Muscle layer of duodenum (tissue), 2 donors: ENCODE data around the gene SMIM32.

Source experiments
- H3K27ac ChIP-seq: one replicate; pipeline ENCODE4 v1.7.0; 2013; ENCODE audit warnings: mild to moderate bottlenecking, low read length
- H3K27me3 ChIP-seq: one replicate; pipeline ENCODE4 v1.7.0; 2013; ENCODE audit warnings: low read depth, mild to moderate bottlenecking, control low read depth, low read length
- H3K36me3 ChIP-seq, 2 donors: one replicate each; pipeline ENCODE4 v1.7.0; 2013; ENCODE audit warnings: low read length in 2 of 2, control low read depth in 1 of 2, mild to moderate bottlenecking in 1 of 2; ENCODE audit not compliant: insufficient read depth in 2 of 2, control insufficient read depth in 1 of 2
- H3K4me1 ChIP-seq, 2 donors: one replicate each; pipeline ENCODE4 v1.7.0; 2013; ENCODE audit warnings: low read length in 2 of 2, mild to moderate bottlenecking in 2 of 2, control low read depth in 1 of 2, moderate library complexity in 1 of 2; ENCODE audit not compliant: insufficient read depth in 2 of 2, control insufficient read depth in 1 of 2
- H3K4me3 ChIP-seq, 2 donors: one replicate each; pipeline ENCODE4 v1.7.0; 2013; ENCODE audit warnings: low read length in 2 of 2, low read depth in 1 of 2, mild to moderate bottlenecking in 1 of 2
- H3K9me3 ChIP-seq, 2 donors: one replicate each; pipeline ENCODE4 v1.7.0; 2013; ENCODE audit warnings: low read length in 2 of 2, control low read depth in 1 of 2, mild to moderate bottlenecking in 1 of 2; ENCODE audit not compliant: control insufficient read depth in 1 of 2
- donor health status: healthy.

SMIM32 gene

DNA sequence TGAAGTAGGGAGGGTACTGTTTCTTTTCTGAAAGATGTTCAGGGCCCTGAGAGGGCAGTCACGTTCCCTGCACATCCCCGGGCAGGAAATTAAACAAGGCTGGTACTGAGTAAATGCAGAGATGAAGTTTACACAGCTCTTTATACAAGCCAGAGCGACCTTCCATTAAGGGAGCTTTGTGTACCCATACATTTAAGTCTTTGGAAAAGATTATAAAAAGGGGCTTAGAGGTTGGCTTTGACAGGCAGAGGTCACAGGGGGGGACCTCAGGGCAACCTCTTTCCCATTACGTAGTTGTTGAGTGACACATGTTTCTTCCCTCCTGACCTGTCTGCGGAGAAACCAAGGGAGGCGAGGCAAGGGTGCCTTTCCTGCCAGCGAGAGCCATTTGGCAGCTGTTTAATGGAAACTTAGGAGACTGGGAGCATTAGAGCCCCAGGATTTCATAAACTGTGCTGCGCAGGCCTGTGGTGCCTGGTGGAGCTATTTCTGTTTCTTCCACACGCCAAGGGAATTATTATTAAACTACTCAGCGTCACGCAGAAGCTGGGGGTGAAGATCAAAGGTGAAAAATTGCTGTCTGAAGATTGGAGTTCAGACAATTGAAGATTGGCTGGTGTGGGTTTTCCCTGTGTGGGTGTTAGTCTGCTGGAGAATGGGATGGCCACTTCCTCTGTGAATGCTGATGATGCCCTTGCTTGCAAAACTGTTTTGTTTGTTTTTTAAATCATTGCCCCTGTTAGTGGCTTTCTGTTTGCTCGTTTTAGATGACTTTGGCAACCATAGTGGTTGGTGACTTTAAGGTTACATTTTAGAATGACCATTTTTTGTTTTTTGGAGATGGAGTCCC lies 3.2 kb upstream of the SMIM32 start:
- peak overlapping the region; percentile 22 for H3K27ac ChIP-seq
- H3K27me3 ChIP-seq: peaks cover 3% of the 10 kb centered on the region
- no peak overlapping the region for H3K4me3 ChIP-seq
- H3K4me1 ChIP-seq: peaks cover 0 to 22% of the 10 kb centered on the region in 2 donors
- H3K9me3 ChIP-seq: no peaks in the 10 kb centered on the region
- H3K36me3 ChIP-seq: no peaks in the 10 kb centered on the region

DNA sequence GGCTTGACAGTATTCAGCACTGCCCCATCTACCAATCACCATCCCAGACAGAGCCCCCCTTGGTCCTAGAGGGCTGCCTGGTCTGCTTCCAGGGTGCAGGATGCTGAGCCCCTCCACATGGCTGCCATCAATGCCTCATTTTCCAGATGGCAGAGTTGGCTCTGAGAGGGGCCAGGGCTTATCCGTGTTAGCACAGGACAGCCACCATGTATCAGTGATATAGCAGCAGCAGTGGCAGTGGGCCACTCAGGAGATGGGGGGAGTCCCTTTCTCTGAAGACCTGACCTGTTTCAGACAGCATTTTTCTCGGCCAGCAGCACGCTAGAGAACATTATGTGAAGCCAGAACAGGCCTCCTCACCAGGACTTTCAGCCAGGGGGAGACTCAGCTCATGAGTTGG lies 1.6 kb upstream of the SMIM32 start:
- peaks cover 3% of the 10 kb centered on the region for H3K27me3 ChIP-seq
- H3K9me3 ChIP-seq: no peaks in the 10 kb centered on the region
- H3K27ac ChIP-seq: no peak overlapping the region
- H3K4me1 ChIP-seq: peaks cover 0 to 32% of the 10 kb centered on the region in 2 donors
- H3K4me3 ChIP-seq: no peak overlapping the region
- H3K36me3 ChIP-seq: no peaks in the 10 kb centered on the region

DNA sequence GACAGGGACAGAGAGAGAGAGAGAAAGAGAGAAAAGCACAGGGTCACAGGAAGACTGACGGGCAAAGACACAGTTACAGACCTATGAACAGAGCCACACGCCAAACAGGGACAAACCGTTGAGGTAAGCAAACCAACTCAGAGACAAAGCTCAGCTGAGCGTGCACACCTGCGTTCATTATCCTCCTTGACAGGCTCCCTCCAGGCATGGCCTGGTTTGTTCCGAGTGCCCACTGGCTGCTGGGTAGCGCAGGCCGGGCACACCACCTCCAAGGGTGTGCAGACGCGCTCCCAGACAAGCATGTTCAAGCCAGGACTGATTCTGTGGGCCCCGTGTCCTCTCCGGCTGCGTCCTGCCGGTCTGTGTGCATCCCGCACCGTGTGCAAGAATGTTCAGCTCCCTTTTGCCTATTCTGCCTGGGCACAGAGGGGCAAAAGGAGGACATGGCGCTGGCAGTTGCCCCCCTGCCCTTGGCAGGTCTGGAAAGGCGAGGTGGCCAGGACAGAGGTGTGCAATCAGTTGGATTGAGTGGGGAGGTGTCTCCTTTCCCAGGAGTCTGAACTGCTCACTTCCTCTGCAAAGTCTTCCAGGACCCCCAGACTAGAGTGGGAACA lies 467 bp upstream of the SMIM32 start:
- Histone ChIP-seq H3K4me3 (peak overlapping the region; percentile 57 to 71), H3K27me3 (peaks cover 3% of the 10 kb centered on the region), H3K27ac (no peak overlapping the region), H3K4me1 (peaks cover 0 to 32% of the 10 kb centered on the region in 2 donors), H3K9me3 (no peaks in the 10 kb centered on the region), H3K36me3 (peaks cover 0 to 5% of the 10 kb centered on the region in 2 donors)

DNA sequence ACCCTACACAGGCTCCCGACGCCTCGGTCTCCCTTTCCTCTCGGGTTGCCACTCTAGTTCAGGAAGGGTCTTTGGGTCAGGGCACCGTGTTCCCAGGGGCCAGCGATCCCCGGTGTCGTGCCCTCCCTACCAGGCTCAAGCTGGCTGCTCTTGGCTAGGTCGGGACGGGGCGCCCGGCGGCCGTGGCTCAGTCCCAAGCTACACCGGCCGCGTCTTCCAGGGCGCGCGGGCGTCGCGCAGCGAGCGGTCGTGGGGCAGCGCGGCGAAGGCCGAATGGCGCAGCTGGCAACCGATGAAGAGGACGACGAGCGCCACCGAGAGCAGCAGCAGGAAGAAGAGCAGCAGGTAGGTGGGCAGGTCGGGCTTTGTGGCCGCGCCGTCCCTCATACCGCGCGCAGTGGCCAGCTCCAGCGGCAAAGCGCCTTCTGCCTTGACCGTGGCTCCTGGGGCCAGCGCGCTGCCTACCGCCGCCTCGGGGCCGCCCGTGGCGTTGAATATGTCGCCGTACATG lies 892 bp downstream of the SMIM32 start:
- no peaks in the 10 kb centered on the region for H3K9me3 ChIP-seq
- peaks cover 0 to 32% of the 10 kb centered on the region in 2 donors for H3K4me1 ChIP-seq
- no peak overlapping the region for H3K27ac ChIP-seq
- H3K36me3 ChIP-seq: peaks cover 0 to 16% of the 10 kb centered on the region in 2 donors
- peaks cover 3% of the 10 kb centered on the region for H3K27me3 ChIP-seq
- peak overlapping the region; percentile 54 to 71 for H3K4me3 ChIP-seq

DNA sequence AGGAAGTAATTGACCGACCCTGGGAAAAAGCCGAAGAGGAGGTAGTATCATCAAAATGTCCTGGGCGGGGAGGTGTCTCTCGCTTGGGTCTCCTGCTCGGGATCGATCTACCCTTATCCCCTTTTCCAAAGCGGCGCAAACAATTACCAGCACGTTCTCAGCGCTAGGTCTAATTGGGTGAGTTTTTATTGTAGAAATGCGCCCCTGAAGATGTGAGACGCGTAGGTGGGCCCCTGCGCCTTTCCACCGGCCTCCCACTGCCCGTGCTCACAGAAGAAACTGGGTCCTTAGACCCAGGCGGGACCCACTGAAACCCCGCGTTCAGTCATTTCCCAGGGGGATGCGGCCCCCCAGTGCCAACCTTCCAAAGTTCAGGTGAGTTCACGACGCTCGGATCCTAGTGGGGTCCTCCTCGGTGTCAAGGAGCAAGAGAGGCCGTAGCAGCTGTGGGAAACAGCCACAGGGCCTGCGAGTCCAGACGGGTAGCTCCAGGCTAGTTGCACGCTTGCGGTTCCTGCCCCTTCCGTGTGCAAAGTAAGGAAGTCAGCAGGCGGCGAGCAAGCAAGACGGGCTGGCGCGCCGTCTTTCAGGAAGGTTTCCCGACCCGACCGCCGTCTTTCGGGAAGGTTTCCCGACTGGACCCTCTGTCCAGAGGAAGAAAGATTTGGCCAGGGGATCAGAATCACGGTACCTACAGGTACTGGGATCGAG lies 1.5 kb downstream of the SMIM32 start:
- Histone ChIP-seq H3K9me3 (no peaks in the 10 kb centered on the region), H3K27ac (peak overlapping the region; percentile 43), H3K4me3 (peak overlapping the region; percentile 54 to 71)

DNA sequence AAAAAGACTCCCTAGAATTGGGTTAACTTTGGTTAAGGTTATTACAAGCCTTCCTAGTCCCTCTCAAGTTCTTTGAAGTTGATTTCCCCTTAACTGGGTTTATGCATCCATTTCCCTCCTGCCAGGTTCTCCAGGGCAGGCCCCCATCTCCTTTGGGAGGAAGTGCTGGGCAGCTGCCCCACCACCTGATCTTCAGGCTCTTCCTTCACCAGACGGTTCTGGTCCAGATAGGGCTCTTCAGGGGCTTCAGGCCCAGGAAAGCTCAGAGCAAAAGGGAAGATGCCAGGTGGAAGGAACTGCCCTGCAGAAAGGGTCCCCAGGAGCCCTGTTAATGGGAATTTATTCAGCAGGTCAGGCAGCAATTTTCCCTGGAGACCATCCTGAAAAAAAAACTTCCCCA lies 2.1 kb downstream of the SMIM32 start:
- Histone ChIP-seq H3K27ac (peak overlapping the region; percentile 43), H3K9me3 (no peaks in the 10 kb centered on the region), H3K27me3 (peaks cover 3% of the 10 kb centered on the region), H3K36me3 (peaks cover 0 to 16% of the 10 kb centered on the region in 2 donors), H3K4me1 (peaks cover 0 to 32% of the 10 kb centered on the region in 2 donors), H3K4me3 (peak overlapping the region in 1 of 2 donors; percentile 54)

More for the DNA sequence above, 1.5 kb downstream of the SMIM32 start:
- peaks cover 0 to 32% of the 10 kb centered on the region in 2 donors for H3K4me1 ChIP-seq
- H3K27me3 ChIP-seq: peaks cover 3% of the 10 kb centered on the region
- H3K36me3 ChIP-seq: peaks cover 0 to 16% of the 10 kb centered on the region in 2 donors

DNA sequence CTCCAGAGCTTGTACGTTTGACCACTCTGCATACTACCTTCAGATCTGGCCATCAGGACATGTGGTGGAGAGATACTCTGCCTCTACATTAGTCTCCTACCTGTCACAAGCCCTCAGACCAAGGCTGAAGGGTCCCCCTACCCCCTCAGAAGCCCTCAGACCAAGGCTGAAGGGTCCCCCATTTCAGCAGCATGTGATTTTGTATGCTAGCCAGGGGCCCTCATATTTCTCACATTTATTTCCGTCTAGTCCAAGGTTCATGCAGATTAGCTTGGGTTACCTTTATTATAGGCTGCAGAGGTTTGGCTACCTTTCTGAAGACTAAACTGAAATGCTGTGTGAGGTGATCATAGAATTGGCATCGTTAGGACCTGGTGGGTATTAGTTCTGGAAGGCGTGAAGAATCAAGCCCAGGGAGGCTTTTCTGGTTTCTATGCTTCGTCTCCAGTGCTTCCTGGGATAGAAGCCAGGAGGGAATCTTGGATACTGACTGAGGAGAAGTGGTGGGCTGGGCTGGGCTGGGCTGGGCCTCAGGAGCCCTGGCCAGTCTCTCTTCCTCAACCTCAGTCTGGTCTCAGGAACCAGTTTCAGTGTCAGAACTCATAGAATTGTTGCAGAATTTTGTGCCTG lies 2.8 kb downstream of the SMIM32 start:
- peaks cover 0 to 16% of the 10 kb centered on the region in 2 donors for H3K36me3 ChIP-seq
- no peak overlapping the region for H3K27ac ChIP-seq
- H3K9me3 ChIP-seq: no peaks in the 10 kb centered on the region
- H3K4me1 ChIP-seq: peaks cover 0 to 32% of the 10 kb centered on the region in 2 donors
- peaks cover 3% of the 10 kb centered on the region for H3K27me3 ChIP-seq
- H3K4me3 ChIP-seq: no peak overlapping the region

DNA sequence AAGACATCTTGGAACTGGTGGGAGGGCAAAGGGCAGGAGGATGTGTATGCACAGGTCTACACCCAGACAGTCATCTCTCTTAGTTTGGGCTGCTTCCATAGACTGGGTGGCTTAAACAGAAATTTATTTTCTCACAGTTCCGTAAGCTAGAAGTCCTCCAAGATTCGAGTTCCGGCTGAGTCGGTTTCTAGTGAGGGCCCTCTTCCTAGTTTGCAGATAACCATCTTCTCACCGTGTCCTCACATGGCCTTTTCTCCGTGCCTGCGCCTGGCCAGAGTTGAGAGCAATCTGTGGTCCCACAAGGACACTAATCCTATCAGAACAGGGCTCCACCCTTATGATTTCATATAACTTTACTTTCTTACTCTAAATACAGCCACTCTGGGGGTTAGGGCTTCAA lies 4.1 kb downstream of the SMIM32 start:
- H3K27me3 ChIP-seq: peaks cover 3% of the 10 kb centered on the region
- H3K4me1 ChIP-seq: peaks cover 0 to 31% of the 10 kb centered on the region in 2 donors

DNA sequence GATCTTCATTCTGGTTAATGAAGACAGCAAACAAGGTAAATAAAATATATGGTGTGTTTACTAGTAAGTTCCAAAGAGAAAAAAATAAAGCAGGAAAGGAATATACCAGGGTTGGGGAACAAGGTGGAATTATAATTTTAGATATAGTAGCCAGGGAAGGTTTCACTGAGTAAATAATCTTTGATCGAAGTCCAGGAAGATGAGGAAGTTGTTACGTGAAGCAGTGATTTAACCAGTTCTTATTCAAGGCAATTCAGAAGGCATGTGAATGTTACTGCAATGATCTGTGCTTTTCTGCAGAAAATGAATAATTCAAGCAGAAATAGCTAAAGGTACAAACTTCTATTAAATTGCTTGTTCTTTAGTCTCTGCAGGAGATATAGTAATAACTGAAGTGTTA lies 6.2 kb downstream of the SMIM32 start:
- peaks cover 2 to 16% of the 10 kb centered on the region in 2 donors for H3K36me3 ChIP-seq
- H3K4me3 ChIP-seq: no peak overlapping the region
- peak overlapping the region; percentile 1 for H3K27ac ChIP-seq
- H3K27me3 ChIP-seq: peaks cover under 1% of the 10 kb centered on the region
- H3K4me1 ChIP-seq: peaks cover 0 to 16% of the 10 kb centered on the region in 2 donors
- no peaks in the 10 kb centered on the region for H3K9me3 ChIP-seq

More for the DNA sequence above, 4.1 kb downstream of the SMIM32 start:
- Histone ChIP-seq H3K4me3 (no peak overlapping the region), H3K9me3 (no peaks in the 10 kb centered on the region), H3K27ac (no peak overlapping the region), H3K36me3 (peaks cover 0 to 16% of the 10 kb centered on the region in 2 donors)

DNA sequence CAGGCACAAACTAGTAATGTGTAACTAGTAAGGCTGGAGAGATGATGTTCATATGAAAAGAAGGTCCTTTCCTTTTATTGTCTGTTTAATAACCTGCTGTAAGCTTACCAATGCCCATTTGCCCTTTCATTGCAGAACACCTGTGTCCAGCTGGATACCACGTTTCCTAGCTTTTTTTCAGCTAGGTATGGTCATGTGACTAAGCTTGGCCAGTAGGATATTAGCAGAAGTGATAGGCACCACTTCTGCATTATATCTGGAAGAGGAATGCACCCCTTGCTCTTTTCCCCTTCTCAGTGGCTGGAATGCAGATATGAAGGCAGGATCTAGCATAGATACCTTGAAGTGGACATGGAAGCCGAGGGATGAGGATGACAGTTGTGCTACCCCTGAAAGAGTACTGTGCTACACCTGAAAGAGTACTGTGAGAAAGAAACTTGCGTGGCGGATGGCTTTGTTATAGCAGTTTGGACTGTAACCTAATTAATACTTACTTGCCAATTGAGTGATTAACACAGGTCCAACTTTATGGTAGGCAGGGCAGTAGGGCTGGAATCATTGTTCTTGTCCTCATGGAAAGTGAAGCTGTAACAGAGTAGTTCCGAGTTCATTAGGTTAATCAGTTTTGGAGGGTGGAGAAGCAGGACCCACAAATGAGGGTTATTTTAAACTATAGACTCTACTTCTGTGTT lies 6.8 kb downstream of the SMIM32 start:
- Histone ChIP-seq H3K36me3 (peaks cover 3 to 16% of the 10 kb centered on the region in 2 donors), H3K4me3 (peak overlapping the region in 1 of 2 donors; percentile 10), H3K27ac (peak overlapping the region; percentile 10), H3K27me3 (no peaks in the 10 kb centered on the region), H3K4me1 (peaks cover 0 to 9% of the 10 kb centered on the region in 2 donors), H3K9me3 (no peaks in the 10 kb centered on the region)
